Measurements from ENCODE around the gene SECTM1. TPM values are rescaled to one million over a fixed set of nuclear protein-coding genes. Genes with fewer than 3 reads are reported as not detected.

SECTM1 gene
- total RNA-seq, 5 donors from 2014 or later (not counting 1 experiment from before 2014, with no cell fraction given) = 1.3 to 5.1 (median 4.4) TPM

DNA sequence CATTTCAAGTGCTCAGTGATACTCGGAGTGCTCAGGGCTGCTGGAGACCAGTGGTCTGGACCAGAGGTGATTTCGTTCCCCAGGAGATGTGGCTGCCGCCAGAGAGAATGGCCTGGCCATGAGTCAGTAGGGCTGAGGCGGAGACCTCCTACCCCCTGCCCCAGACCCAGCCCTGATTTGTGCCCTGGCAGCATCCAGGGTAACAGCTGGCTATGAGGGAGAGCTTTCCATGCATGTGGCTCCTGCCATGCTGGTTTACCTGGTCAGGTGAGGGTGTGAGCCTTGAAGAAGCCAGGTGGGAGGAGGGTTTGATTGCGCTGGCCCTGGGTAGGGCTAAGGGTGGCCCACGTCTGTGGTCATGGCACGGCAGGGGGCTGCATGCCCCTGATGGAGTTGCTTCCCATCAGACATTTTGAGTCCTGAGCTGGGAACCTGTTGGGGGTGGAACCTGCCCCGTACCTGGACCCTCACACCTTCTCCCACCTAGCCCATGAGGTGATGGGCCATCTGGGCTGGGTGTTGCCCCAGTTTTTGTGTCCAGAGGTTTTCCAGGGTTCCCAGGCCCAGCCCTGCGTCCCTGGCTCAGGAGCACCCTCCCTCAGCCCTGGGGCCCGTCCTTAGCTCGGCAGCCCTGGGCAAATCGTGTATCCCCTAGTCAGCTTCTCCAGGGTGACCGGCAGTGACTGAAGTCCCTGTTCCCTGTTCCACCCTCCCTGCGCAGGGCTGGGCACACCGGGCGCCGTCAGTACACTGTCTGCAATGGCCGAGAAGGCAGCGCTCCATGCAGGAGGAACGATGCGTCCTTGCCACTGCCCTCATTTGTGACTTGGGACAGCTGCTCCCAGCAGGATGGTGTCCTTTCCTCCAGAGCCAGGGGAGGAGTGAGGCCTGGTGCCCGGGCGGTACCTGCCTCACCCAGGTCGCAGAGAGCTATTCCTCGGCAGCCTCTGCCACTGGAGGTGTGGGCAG lies 51.0 kb downstream of the SECTM1 start:
- POLR2A ChIA-PET = no interaction called here
- peaks cover 0 to 34% of the 10 kb centered on the region in 2 experiments for H3K4me1 ChIP-seq (ENCODE audit: control insufficient read depth in 1 of 2, extremely low read depth in 1 of 2, insufficient read depth in 2 of 2, low read length in 2 of 2)

DNA sequence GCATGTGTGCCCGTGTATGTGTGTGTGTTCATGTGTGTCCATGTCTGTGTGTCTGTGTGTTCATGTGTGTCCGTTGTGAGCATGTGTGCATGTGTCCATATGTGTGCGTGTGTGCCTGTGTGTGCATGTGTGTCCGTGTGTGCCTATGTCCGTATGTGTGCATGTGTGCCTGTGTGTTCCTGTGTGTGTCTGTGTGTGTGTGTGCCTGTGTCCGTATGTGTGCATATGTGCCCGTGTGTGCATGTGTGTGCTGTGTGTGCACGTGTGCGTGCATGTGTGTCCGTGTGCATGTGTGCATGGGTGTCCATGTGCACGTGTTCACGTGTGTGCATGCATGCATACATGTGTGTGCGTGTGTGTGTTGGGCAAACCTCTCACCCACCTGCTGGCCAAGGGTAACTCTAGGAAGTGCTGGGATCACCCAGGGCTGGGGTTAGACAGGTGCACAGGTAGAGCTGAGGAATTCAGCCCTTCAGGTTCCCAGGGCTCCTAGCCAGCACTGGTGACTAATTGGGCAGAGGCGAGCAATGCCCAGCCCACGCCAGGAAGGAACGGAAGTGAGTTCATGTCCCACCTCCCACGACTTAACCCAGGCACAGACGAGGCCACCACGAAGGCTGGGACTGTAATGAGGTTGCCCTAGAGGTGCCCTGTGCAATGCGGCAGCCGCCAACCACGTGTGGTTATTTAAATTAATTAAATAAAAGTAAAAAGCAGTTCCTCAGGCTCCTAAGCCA lies 51.9 kb downstream of the SECTM1 start:
- peaks cover 0 to 34% of the 10 kb centered on the region in 2 experiments for H3K4me1 ChIP-seq (ENCODE audit: control insufficient read depth in 1 of 2, extremely low read depth in 1 of 2, insufficient read depth in 2 of 2, low read length in 2 of 2)
- Mint-ChIP-seq H3K36me3 (no peaks in the 10 kb centered on the region), H3K9me3 (no peaks in the 10 kb centered on the region), H3K4me1 (peaks cover 8 to 16% (median 8%) of the 10 kb centered on the region in 3 donors), H3K4me3 (no peak overlapping the region), H3K27ac (peak overlapping the region; percentile 13 to 16), H3K27me3 (no peaks in the 10 kb centered on the region)
- no peaks in the 10 kb centered on the region for H3K36me3 ChIP-seq (ENCODE audit: control insufficient read depth in 2 of 2, extremely low read depth in 1 of 2, insufficient read depth in 1 of 2, low read length in 1 of 2)
- no peak for DNase-seq
- ATAC-seq (replicated peaks in 1 of 4) = peak in 1 of 4 experiments; percentile 35
- POLR2A ChIA-PET = no interaction called here
- H3K27me3 ChIP-seq (replicated peaks in 1 of 2; ENCODE audit: control insufficient read depth in 2 of 2, extremely low read depth in 1 of 2, insufficient read depth in 2 of 2, low read length in 1 of 2) = peaks cover 0 to 18% of the 10 kb centered on the region in 2 experiments
- 93% methylated on average over 11 of the region's 22 CpGs for WGBS (ENCODE audit: insufficient coverage)
- no peaks in the 10 kb centered on the region for H3K9me3 ChIP-seq
- H3K4me3 ChIP-seq (ENCODE audit: control insufficient read depth in 1 of 2, extremely low read depth in 1 of 2, low read length in 1 of 2) = no peak overlapping the region
- CTCF ChIA-PET = no interaction called here
- no peak overlapping the region for H3K27ac ChIP-seq (ENCODE audit: low read length)

More for the DNA sequence above, 51.0 kb downstream of the SECTM1 start:
- no peak for DNase-seq
- Mint-ChIP-seq H3K9me3 (no peaks in the 10 kb centered on the region), H3K27me3 (no peaks in the 10 kb centered on the region), H3K4me3 (no peak overlapping the region), H3K27ac (no peak overlapping the region), H3K4me1 (peaks cover 8 to 16% (median 8%) of the 10 kb centered on the region in 3 donors), H3K36me3 (no peaks in the 10 kb centered on the region)
- ATAC-seq (replicated peaks in 1 of 4) = peak in 1 of 4 experiments; percentile 9
- CTCF ChIA-PET = no interaction called here
- Histone ChIP-seq H3K9me3 (no peaks in the 10 kb centered on the region), H3K4me3 (ENCODE audit: control insufficient read depth in 1 of 2, extremely low read depth in 1 of 2, low read length in 1 of 2) (no peak overlapping the region), H3K36me3 (ENCODE audit: control insufficient read depth in 2 of 2, extremely low read depth in 1 of 2, insufficient read depth in 1 of 2, low read length in 1 of 2) (no peaks in the 10 kb centered on the region), H3K27ac (ENCODE audit: low read length) (no peak overlapping the region), H3K27me3 (replicated peaks in 1 of 2; ENCODE audit: control insufficient read depth in 2 of 2, extremely low read depth in 1 of 2, insufficient read depth in 2 of 2, low read length in 1 of 2) (peaks cover 0 to 15% of the 10 kb centered on the region in 2 experiments)
- WGBS (ENCODE audit: insufficient coverage) = 87% methylated on average over 21 of the region's 25 CpGs

DNA sequence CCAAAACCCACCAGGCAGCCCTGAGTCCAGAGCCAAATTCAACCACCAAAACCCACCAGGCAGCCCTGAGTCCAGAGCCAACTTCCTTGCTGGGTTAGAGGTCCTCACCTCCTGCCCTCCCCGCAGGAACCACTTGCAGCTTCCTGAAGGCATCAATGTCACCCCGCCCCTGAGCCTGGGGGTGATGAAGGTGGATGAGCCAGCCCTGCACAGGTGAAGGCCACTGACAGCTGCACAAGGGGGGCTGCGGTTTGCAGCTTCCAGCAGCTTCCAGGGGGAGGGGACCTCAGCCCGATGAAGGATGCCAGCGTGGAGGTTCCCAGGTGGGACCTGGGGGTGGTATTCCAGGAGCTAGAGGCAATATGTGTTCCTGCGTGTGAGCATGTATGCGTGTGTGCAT lies 52.5 kb downstream of the SECTM1 start:
- Histone ChIP-seq H3K36me3 (ENCODE audit: control insufficient read depth in 2 of 2, extremely low read depth in 1 of 2, insufficient read depth in 1 of 2, low read length in 1 of 2) (no peaks in the 10 kb centered on the region), H3K4me1 (ENCODE audit: control insufficient read depth in 1 of 2, extremely low read depth in 1 of 2, insufficient read depth in 2 of 2, low read length in 2 of 2) (peaks cover 0 to 34% of the 10 kb centered on the region in 2 experiments), H3K27ac (ENCODE audit: low read length) (no peak overlapping the region), H3K9me3 (no peaks in the 10 kb centered on the region), H3K4me3 (ENCODE audit: control insufficient read depth in 1 of 2, extremely low read depth in 1 of 2, low read length in 1 of 2) (no peak overlapping the region), H3K27me3 (replicated peaks in 1 of 2; ENCODE audit: control insufficient read depth in 2 of 2, extremely low read depth in 1 of 2, insufficient read depth in 2 of 2, low read length in 1 of 2) (peaks cover 0 to 21% of the 10 kb centered on the region in 2 experiments)
- Mint-ChIP-seq H3K9me3 (no peaks in the 10 kb centered on the region), H3K27ac (no peak overlapping the region), H3K4me3 (no peak overlapping the region), H3K4me1 (peaks cover 8 to 16% (median 8%) of the 10 kb centered on the region in 3 donors), H3K36me3 (no peaks in the 10 kb centered on the region), H3K27me3 (no peaks in the 10 kb centered on the region)
- CTCF ChIA-PET = no interaction called here
- POLR2A ChIA-PET = interaction anchor here in 1 of 2 donors (0.8 kb wide), 1 partner anchor 615 kb away, joined by 5 read pairs; no protein-coding TSS in a partner anchor
- ATAC-seq (replicated peaks in 1 of 4) = no peak
- no peak for DNase-seq
- WGBS (ENCODE audit: insufficient coverage) = 55% methylated on average over 5 of the region's 7 CpGs

DNA sequence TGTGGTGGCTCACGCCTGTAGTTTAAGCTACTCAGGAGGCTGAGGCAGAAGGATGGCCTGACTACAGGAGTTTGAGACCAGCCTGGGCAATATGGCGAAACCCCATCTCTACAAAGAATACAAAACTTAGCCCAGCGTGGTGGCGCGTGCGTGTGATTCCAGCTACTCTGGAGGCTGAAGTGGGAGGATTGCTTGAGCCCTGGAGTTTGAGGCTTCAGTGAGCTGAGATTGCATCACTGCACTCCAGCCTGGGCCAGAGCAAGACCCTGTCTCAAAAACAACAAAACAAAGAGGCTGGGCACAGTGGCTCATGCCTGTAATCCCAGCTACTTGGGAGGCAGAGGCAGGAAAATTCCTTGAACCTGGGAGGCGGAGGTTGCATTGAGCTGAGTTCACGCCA lies 53.0 kb downstream of the SECTM1 start:
- DNase-seq (no peak), ATAC-seq (replicated peaks in 1 of 4) (no peak)
- Mint-ChIP-seq H3K27me3 (no peaks in the 10 kb centered on the region), H3K4me3 (no peak overlapping the region), H3K9me3 (no peaks in the 10 kb centered on the region), H3K27ac (no peak overlapping the region), H3K36me3 (no peaks in the 10 kb centered on the region), H3K4me1 (peaks cover 8 to 16% (median 8%) of the 10 kb centered on the region in 3 donors)
- Histone ChIP-seq H3K4me3 (ENCODE audit: control insufficient read depth in 1 of 2, extremely low read depth in 1 of 2, low read length in 1 of 2) (no peak overlapping the region), H3K9me3 (no peaks in the 10 kb centered on the region), H3K27ac (ENCODE audit: low read length) (no peak overlapping the region), H3K36me3 (ENCODE audit: control insufficient read depth in 2 of 2, extremely low read depth in 1 of 2, insufficient read depth in 1 of 2, low read length in 1 of 2) (no peaks in the 10 kb centered on the region), H3K4me1 (ENCODE audit: control insufficient read depth in 1 of 2, extremely low read depth in 1 of 2, insufficient read depth in 2 of 2, low read length in 2 of 2) (peaks cover 0 to 34% of the 10 kb centered on the region in 2 experiments), H3K27me3 (replicated peaks in 1 of 2; ENCODE audit: control insufficient read depth in 2 of 2, extremely low read depth in 1 of 2, insufficient read depth in 2 of 2, low read length in 1 of 2) (peaks cover 0 to 21% of the 10 kb centered on the region in 2 experiments)
- ChIA-PET POLR2A (interaction anchor here in 1 of 2 donors (0.8 kb wide), 1 partner anchor 615 kb away, joined by 5 read pairs; no protein-coding TSS in a partner anchor), CTCF (no interaction called here)
- 86% methylated on average over 1 of the region's 8 CpGs for WGBS (ENCODE audit: insufficient coverage)

DNA sequence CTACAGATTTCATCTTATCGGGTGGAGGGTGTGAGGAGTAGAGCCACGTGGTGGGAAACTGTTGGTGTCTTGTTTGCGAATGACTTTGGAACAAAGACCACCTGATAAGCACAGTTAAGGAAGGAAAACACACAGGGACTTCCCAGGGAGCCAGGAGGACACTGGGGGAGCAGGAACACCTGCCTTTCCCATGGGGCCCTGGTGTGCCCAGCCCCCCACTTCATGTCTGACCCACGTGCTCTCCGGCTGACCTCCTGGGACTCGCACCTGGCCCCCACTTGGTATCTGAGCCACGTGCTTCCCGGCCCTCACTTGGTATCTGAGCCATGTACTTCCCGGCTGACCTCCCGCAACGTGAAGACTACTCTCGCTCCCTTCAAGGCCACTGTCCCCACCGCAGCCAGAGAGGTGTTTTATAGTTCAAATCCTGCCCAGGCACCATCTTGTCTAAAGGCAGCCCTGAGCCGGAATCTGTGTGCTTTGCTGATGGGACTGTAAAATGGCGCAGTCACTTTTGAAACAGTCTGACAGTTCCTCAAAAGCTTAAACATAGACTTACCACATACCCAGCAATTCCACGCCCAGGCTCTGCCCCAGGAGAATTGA lies 54.7 kb downstream of the SECTM1 start:
- Histone ChIP-seq H3K27me3 (replicated peaks in 1 of 2; ENCODE audit: control insufficient read depth in 2 of 2, extremely low read depth in 1 of 2, insufficient read depth in 2 of 2, low read length in 1 of 2) (peaks cover 0 to 26% of the 10 kb centered on the region in 2 experiments), H3K4me3 (ENCODE audit: control insufficient read depth in 1 of 2, extremely low read depth in 1 of 2, low read length in 1 of 2) (no peak overlapping the region), H3K9me3 (no peaks in the 10 kb centered on the region), H3K36me3 (ENCODE audit: control insufficient read depth in 2 of 2, extremely low read depth in 1 of 2, insufficient read depth in 1 of 2, low read length in 1 of 2) (no peaks in the 10 kb centered on the region), H3K27ac (ENCODE audit: low read length) (no peak overlapping the region), H3K4me1 (ENCODE audit: control insufficient read depth in 1 of 2, extremely low read depth in 1 of 2, insufficient read depth in 2 of 2, low read length in 2 of 2) (peaks cover 0 to 41% of the 10 kb centered on the region in 2 experiments)
- DNase-seq (no peak), ATAC-seq (replicated peaks in 1 of 4) (no peak)
- ChIA-PET POLR2A (interaction anchor here (0.6 to 0.7 kb wide), 2 partner anchors 36 to 135 kb away, joined by 3 to 6 read pairs; no protein-coding TSS in a partner anchor), CTCF (no interaction called here)
- 97% methylated on average over 13 of the region's 16 CpGs for WGBS (ENCODE audit: insufficient coverage)
- H3K27ac Mint-ChIP-seq = no peak overlapping the region
- H3K36me3 Mint-ChIP-seq = no peaks in the 10 kb centered on the region
- H3K4me1 Mint-ChIP-seq = peaks cover 8 to 21% (median 9%) of the 10 kb centered on the region in 3 donors
- H3K9me3 Mint-ChIP-seq = no peaks in the 10 kb centered on the region
- no peaks in the 10 kb centered on the region for H3K27me3 Mint-ChIP-seq
- no peak overlapping the region for H3K4me3 Mint-ChIP-seq

DNA sequence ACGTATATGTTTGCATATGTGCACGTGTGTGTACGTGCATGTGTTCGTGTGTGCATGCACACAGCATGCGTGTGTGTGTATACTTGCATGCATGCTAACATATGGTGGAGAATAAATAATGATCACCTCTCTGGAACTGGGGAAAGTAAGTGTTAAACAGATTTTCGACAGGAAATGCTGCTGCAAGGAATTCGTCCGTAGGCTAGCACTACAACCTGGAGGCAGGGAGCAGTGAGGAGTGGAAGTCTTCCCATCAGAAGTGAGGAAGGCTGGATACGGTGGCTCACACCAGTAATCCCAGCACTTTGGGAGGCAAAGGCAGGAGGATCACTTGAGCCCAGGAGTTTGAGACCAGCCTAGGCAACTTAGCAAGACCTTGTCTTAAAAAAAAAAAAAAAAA lies 55.3 kb downstream of the SECTM1 start:
- ChIA-PET POLR2A (no interaction called here), CTCF (no interaction called here)
- H3K4me3 Mint-ChIP-seq = no peak overlapping the region
- DNase-seq (no peak), ATAC-seq (replicated peaks in 1 of 4) (no peak)
- no peaks in the 10 kb centered on the region for H3K9me3 Mint-ChIP-seq
- WGBS (ENCODE audit: insufficient coverage) = 95% methylated on average over 8 of the region's 9 CpGs
- H3K36me3 Mint-ChIP-seq = no peaks in the 10 kb centered on the region
- Histone ChIP-seq H3K4me3 (ENCODE audit: control insufficient read depth in 1 of 2, extremely low read depth in 1 of 2, low read length in 1 of 2) (no peak overlapping the region), H3K36me3 (ENCODE audit: control insufficient read depth in 2 of 2, extremely low read depth in 1 of 2, insufficient read depth in 1 of 2, low read length in 1 of 2) (no peaks in the 10 kb centered on the region), H3K27ac (ENCODE audit: low read length) (no peak overlapping the region), H3K9me3 (no peaks in the 10 kb centered on the region), H3K27me3 (replicated peaks in 1 of 2; ENCODE audit: control insufficient read depth in 2 of 2, extremely low read depth in 1 of 2, insufficient read depth in 2 of 2, low read length in 1 of 2) (peaks cover 0 to 21% of the 10 kb centered on the region in 2 experiments), H3K4me1 (ENCODE audit: control insufficient read depth in 1 of 2, extremely low read depth in 1 of 2, insufficient read depth in 2 of 2, low read length in 2 of 2) (peaks cover 0 to 40% of the 10 kb centered on the region in 2 experiments)
- H3K27me3 Mint-ChIP-seq = no peaks in the 10 kb centered on the region
- peaks cover 8 to 21% (median 9%) of the 10 kb centered on the region in 3 donors for H3K4me1 Mint-ChIP-seq
- H3K27ac Mint-ChIP-seq = no peak overlapping the region

Data from T-cell (primary cell).